ENCODE data around the gene TOR4A. TPM values are rescaled to one million over a fixed set of nuclear protein-coding genes. Genes with fewer than 3 reads are reported as not detected.

TOR4A gene
- total RNA-seq, 1 donor from 2014 or later, result 8.0 TPM

GRCh38 chr9:137253717-137254623 is 23.6 kb upstream of the TOR4A start:
- H3K27me3 Mint-ChIP-seq, result no peaks in the 10 kb centered on the region
- H3K27ac Mint-ChIP-seq, result peak overlapping the region; percentile 86
- H3K36me3 Mint-ChIP-seq (ENCODE audit: insufficient read depth), result no peaks in the 10 kb centered on the region
- DNase-seq (ENCODE audit: low spot score, unreplicated experiment), result no peak
- H3K4me3 Mint-ChIP-seq (ENCODE audit: low read depth), result peak overlapping the region; percentile 83
- no peak for TF ChIP-seq CTCF (IDR thresholded peaks at IDR 0.05; ENCODE audit: unreplicated experiment)
- no peaks in the 10 kb centered on the region for H3K9me3 Mint-ChIP-seq (ENCODE audit: low read depth)
- H3K4me1 Mint-ChIP-seq (ENCODE audit: low read depth), result peaks cover 8% of the 10 kb centered on the region

- Mint-ChIP-seq H3K27ac (peak within 1 kb of the TSS; percentile 86), H3K27me3 (no peaks in the 10 kb centered on the region), H3K36me3 (ENCODE audit: insufficient read depth) (no peaks in the 10 kb centered on the region), H3K4me1 (ENCODE audit: low read depth) (peaks cover 8% of the 10 kb centered on the region), H3K9me3 (ENCODE audit: low read depth) (no peaks in the 10 kb centered on the region), H3K4me3 (ENCODE audit: low read depth) (peak within 1 kb of the TSS; percentile 84)
- TF ChIP-seq CTCF (IDR thresholded peaks at IDR 0.05; ENCODE audit: unreplicated experiment), result no peak
- peak; percentile 96 for DNase-seq (ENCODE audit: low spot score, unreplicated experiment)
Observed at GRCh38 chr9:137254624-137255447, 22.7 kb upstream of the TOR4A start, which contains the start of gene NELFB. TSS of gene NELFB (plus strand) at chr9:137255327.

- Mint-ChIP-seq H3K9me3 (ENCODE audit: low read depth) (no peaks in the 10 kb centered on the region), H3K4me1 (ENCODE audit: low read depth) (peaks cover 8% of the 10 kb centered on the region), H3K36me3 (ENCODE audit: insufficient read depth) (no peaks in the 10 kb centered on the region), H3K27me3 (no peaks in the 10 kb centered on the region), H3K4me3 (ENCODE audit: low read depth) (peak overlapping the region; percentile 84), H3K27ac (peak overlapping the region; percentile 56)
- no peak for TF ChIP-seq CTCF (IDR thresholded peaks at IDR 0.05; ENCODE audit: unreplicated experiment)
- DNase-seq (ENCODE audit: low spot score, unreplicated experiment), result peak; percentile 50
Observed at GRCh38 chr9:137255448-137256114, 21.9 kb upstream of the TOR4A start.

GRCh38 chr9:137256362-137256761 is 21.2 kb upstream of the TOR4A start:
- Mint-ChIP-seq H3K4me3 (ENCODE audit: low read depth) (peak overlapping the region; percentile 84), H3K9me3 (ENCODE audit: low read depth) (no peaks in the 10 kb centered on the region), H3K36me3 (ENCODE audit: insufficient read depth) (peaks cover under 1% of the 10 kb centered on the region), H3K27ac (no peak overlapping the region), H3K4me1 (ENCODE audit: low read depth) (peaks cover 7% of the 10 kb centered on the region), H3K27me3 (no peaks in the 10 kb centered on the region)
- DNase-seq (ENCODE audit: low spot score, unreplicated experiment), result no peak
- no peak for TF ChIP-seq CTCF (IDR thresholded peaks at IDR 0.05; ENCODE audit: unreplicated experiment)

- Mint-ChIP-seq H3K36me3 (ENCODE audit: insufficient read depth) (peaks cover 5% of the 10 kb centered on the region), H3K27ac (no peak overlapping the region), H3K9me3 (ENCODE audit: low read depth) (no peaks in the 10 kb centered on the region), H3K27me3 (no peaks in the 10 kb centered on the region), H3K4me1 (ENCODE audit: low read depth) (peaks cover 7% of the 10 kb centered on the region), H3K4me3 (ENCODE audit: low read depth) (peak overlapping the region; percentile 84)
- no peak for TF ChIP-seq CTCF (IDR thresholded peaks at IDR 0.05; ENCODE audit: unreplicated experiment)
- no peak for DNase-seq (ENCODE audit: low spot score, unreplicated experiment)
Observed at GRCh38 chr9:137256856-137257255, 20.7 kb upstream of the TOR4A start.
